ENCODE results near the gene RPUSD3.

Gene RPUSD3

DNA sequence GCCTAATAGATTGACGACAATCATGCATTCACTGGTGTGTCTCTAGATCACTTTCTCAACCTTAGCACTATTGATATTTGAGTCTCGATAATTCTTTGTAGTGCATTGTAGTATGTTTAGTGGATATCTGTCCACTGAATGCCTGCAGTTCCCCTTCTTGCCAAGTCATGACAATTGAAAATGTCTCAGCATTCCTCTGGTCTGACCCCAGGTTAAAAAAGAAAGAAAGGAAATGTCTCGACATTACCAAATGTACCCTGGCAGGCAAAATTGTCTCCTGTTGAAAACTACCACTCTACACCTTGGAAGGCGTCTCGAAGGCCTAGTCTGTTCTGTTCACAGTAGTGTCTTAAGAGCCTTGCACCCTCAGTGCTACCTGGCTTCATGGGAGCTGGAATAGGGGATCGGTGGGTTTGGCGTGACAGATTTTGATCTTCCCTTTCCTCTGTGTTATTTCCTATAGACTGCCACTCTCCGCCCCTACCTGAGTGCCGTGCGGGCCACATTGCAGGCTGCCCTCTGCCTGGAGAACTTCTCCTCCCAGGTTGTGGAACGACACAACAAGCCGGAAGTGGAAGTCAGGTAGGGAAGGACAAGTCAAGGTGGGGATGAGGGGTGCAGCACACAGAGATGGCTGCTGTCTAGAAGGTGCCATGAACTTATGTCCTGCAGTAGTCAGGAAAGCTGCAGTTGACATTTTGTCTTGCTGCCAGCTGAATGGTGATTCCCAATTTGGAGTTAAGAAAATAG, 46.4 kb downstream of the RPUSD3 start:
- no peak for DNase-seq

DNA sequence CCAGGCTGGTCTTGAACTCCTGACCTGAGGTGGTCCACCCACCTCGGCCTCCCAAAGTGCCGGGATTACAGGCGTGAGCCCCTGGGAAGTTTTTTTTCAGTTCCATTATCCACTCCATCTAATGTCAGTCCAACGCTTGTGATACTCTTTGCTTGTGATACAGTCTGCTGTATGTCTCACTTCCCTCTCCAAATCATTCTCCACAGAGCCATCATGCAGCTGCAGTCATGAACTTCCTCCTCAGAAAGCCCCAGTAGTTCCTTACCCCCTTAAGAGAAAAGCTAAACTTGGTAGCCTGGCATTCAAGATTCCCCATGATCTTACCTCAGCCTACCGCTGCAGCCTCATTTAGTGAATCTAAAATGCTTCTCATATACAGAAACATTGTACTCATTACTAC, 48.6 kb downstream of the RPUSD3 start:
- DNase-seq: no peak

DNA sequence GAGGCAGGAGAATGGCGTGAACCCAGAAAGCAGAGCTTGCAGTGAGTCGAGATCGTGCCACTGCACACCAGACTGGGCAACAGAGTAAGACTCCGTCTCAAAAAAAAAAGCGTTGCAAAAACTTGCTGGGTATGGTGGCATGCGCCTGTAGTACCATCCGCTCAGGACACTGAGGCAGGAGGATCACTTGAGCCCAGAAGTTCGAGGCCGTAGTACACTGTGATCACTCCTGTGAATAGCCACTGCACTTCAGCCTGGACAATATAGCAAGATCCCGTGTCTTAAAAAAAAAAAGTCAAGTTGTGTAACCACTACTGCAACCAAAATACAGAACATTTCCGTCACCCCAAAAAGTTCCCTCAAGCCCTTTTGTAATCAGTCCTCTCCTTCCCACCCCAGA, 49.4 kb downstream of the RPUSD3 start:
- no peak for DNase-seq

DNA sequence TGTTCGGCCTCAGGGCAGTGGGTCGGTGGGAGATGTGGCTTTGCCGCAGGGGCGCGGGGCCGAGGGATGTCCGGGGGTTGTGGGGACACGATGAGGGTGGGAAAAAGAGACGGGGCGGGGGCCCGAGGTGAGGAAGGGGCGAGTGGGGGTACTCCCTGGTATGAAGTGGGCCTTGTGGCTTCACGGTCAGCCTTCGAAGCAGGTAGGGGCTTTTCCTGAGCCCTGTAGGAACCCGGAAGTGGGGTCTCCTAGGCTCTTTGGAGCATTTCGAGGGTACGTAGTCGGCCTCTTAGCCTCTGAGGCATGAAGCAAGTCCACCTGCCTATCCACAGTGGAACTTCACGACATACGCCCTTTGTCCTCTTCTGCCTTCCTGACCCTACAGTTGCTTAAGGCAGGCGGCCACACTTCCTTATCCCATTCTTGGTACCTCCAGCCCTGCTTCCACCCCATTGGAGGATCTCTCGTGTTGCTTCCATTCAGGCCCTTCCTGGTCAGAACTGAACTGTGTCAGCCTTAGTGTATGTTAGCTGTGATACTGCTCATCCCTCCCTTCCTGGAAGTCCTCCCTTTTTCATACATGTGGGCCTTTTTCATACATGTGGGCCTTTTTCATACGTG, 50.5 kb downstream of the RPUSD3 start:
- no peak for DNase-seq

GRCh38 chr3:9792405-9793160, 51.2 kb downstream of the RPUSD3 start, which contains the start of the genes ARPC4 and TADA3:
Gene ARPC4, plus strand, starts transcription at chr3:9793082. Its CDS starts 40 bp downstream, at chr3:9793122.
Gene TADA3, minus strand, starts transcription at chr3:9792473. Its CDS starts 1,007 bp downstream, at chr3:9791466.
- peak; percentile 85 for DNase-seq

DNA sequence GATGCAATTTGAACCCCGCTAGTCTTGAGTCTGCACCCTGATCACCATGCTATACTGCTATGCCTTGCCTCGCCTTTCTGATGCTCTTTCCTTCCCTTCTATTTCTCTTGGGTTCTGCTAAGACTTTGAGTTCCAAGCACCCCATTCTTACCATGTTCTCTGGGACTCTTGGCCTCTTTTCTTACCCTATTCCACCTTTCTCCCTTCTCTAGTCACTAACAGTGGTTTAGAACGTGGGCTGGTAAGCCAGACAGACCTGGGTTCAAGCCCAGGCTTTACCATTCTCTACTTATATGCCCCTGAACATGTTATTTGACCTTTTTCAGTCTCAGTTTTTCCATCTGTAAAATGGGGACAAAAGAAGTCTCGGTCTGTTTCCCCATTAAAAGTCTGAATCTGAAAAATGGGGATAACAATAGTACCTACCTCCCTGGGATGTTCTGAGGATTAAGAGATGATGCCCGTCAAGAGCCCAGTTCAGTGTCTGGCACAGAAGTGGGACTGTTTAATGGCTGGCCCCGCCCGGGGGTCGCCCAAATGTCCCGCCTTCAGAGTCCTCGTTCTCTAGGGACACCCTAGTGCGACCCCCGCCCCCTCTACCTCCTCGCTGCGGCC, 51.9 kb downstream of the RPUSD3 start:
- no peak for DNase-seq

- no peak for DNase-seq
Observed at GRCh38 chr3:9791127-9791526, 52.7 kb downstream of the RPUSD3 start.

Data from NCI-H446 treated with DMSO at 0.1 percent for 48 hours (cell line).